ENCODE measurements around the gene RPTOR.
A peak's percentile ranks its signal among the peaks of the same experiment; 100 is the strongest.

RPTOR gene

GRCh38 chr17:80982426-80982974 is 437.9 kb downstream of the RPTOR start:
- Histone ChIP-seq H2BK5ac (ENCODE audit: low read length) (no peak overlapping the region), H2BK15ac (replicated peaks; ENCODE audit: low read depth) (no peak overlapping the region), H3K79me1 (ENCODE audit: low read length) (no peaks in the 10 kb centered on the region), H3K18ac (ENCODE audit: low read length) (no peak overlapping the region), H3K4ac (ENCODE audit: low read depth, low read length) (no peak overlapping the region), H3K79me2 (ENCODE audit: control insufficient read depth, insufficient read depth, low read length) (no peaks in the 10 kb centered on the region), H3K4me1 (ENCODE audit: control insufficient read depth, low read depth, low read length) (no peaks in the 10 kb centered on the region), H2BK120ac (ENCODE audit: low read depth, low read length) (no peak overlapping the region), H2AK5ac (ENCODE audit: low read length) (no peak overlapping the region), H3K4me2 (ENCODE audit: low read length) (no peak overlapping the region), H3K27ac (ENCODE audit: low read depth, low read length) (no peak overlapping the region), H3K56ac (ENCODE audit: low read length) (peak overlapping the region; percentile 49), H4K5ac (ENCODE audit: low read length) (no peak overlapping the region), H3K9ac (ENCODE audit: low read length) (no peak overlapping the region), H3K27me3 (ENCODE audit: insufficient read depth, low read length, poor library complexity) (no peaks in the 10 kb centered on the region), H4K8ac (ENCODE audit: low read depth, low read length) (no peak overlapping the region), H3K23ac (ENCODE audit: low read length) (no peak overlapping the region), H3K36me3 (ENCODE audit: control insufficient read depth, insufficient read depth, low read length) (no peaks in the 10 kb centered on the region), H3K4me3 (ENCODE audit: low read length) (no peak overlapping the region)
- no CpG with 5 or more reads among the region's 17 CpGs for WGBS (ENCODE audit: extremely low coverage, insufficient coverage, low lambda C conversion rate)
- no peak for DNase-seq

GRCh38 chr17:80983545-80983944 is 438.9 kb downstream of the RPTOR start:
- no peak overlapping the region for H4K8ac ChIP-seq (ENCODE audit: low read depth, low read length)
- H3K27me3 ChIP-seq (ENCODE audit: insufficient read depth, low read length, poor library complexity) = no peaks in the 10 kb centered on the region
- no peak overlapping the region for H3K23ac ChIP-seq (ENCODE audit: low read length)
- H3K36me3 ChIP-seq (ENCODE audit: control insufficient read depth, insufficient read depth, low read length) = no peaks in the 10 kb centered on the region
- H3K79me2 ChIP-seq (ENCODE audit: control insufficient read depth, insufficient read depth, low read length) = no peaks in the 10 kb centered on the region
- H3K79me1 ChIP-seq (ENCODE audit: low read length) = no peaks in the 10 kb centered on the region
- no CpG with 5 or more reads among the region's 17 CpGs for WGBS (ENCODE audit: extremely low coverage, insufficient coverage, low lambda C conversion rate)
- no peak overlapping the region for H2BK15ac ChIP-seq (replicated peaks; ENCODE audit: low read depth)
- H3K4me3 ChIP-seq (ENCODE audit: low read length) = no peak overlapping the region
- no peak overlapping the region for H3K18ac ChIP-seq (ENCODE audit: low read length)
- DNase-seq = no peak
- no peak overlapping the region for H2BK5ac ChIP-seq (ENCODE audit: low read length)
- no peaks in the 10 kb centered on the region for H3K4me1 ChIP-seq (ENCODE audit: control insufficient read depth, low read depth, low read length)
- H3K4me2 ChIP-seq (ENCODE audit: low read length) = no peak overlapping the region
- no peak overlapping the region for H3K27ac ChIP-seq (ENCODE audit: low read depth, low read length)
- H3K4ac ChIP-seq (ENCODE audit: low read depth, low read length) = no peak overlapping the region
- no peak overlapping the region for H3K56ac ChIP-seq (ENCODE audit: low read length)
- no peak overlapping the region for H2AK5ac ChIP-seq (ENCODE audit: low read length)
- no peak overlapping the region for H4K5ac ChIP-seq (ENCODE audit: low read length)
- no peak overlapping the region for H2BK120ac ChIP-seq (ENCODE audit: low read depth, low read length)
- H3K9ac ChIP-seq (ENCODE audit: low read length) = no peak overlapping the region

GRCh38 chr17:80984749-80985148 is 440.1 kb downstream of the RPTOR start:
- H2BK120ac ChIP-seq (ENCODE audit: low read depth, low read length) = no peak overlapping the region
- no peak overlapping the region for H3K27ac ChIP-seq (ENCODE audit: low read depth, low read length)
- H4K5ac ChIP-seq (ENCODE audit: low read length) = no peak overlapping the region
- no peak overlapping the region for H3K4me3 ChIP-seq (ENCODE audit: low read length)
- H2AK5ac ChIP-seq (ENCODE audit: low read length) = no peak overlapping the region
- H3K36me3 ChIP-seq (ENCODE audit: control insufficient read depth, insufficient read depth, low read length) = no peaks in the 10 kb centered on the region
- no peak overlapping the region for H3K4me2 ChIP-seq (ENCODE audit: low read length)
- no CpG with 5 or more reads among the region's 7 CpGs for WGBS (ENCODE audit: extremely low coverage, insufficient coverage, low lambda C conversion rate)
- H3K79me1 ChIP-seq (ENCODE audit: low read length) = no peaks in the 10 kb centered on the region
- no peak overlapping the region for H3K9ac ChIP-seq (ENCODE audit: low read length)
- H3K27me3 ChIP-seq (ENCODE audit: insufficient read depth, low read length, poor library complexity) = no peaks in the 10 kb centered on the region
- H3K79me2 ChIP-seq (ENCODE audit: control insufficient read depth, insufficient read depth, low read length) = no peaks in the 10 kb centered on the region
- H3K23ac ChIP-seq (ENCODE audit: low read length) = no peak overlapping the region
- no peak overlapping the region for H2BK5ac ChIP-seq (ENCODE audit: low read length)
- H2BK15ac ChIP-seq (replicated peaks; ENCODE audit: low read depth) = no peak overlapping the region
- peak; percentile 98 for DNase-seq
- H3K4me1 ChIP-seq (ENCODE audit: control insufficient read depth, low read depth, low read length) = no peaks in the 10 kb centered on the region
- no peak overlapping the region for H3K56ac ChIP-seq (ENCODE audit: low read length)
- H3K4ac ChIP-seq (ENCODE audit: low read depth, low read length) = no peak overlapping the region
- no peak overlapping the region for H3K18ac ChIP-seq (ENCODE audit: low read length)
- no peak overlapping the region for H4K8ac ChIP-seq (ENCODE audit: low read depth, low read length)

- Histone ChIP-seq H2AK5ac (ENCODE audit: low read length) (no peak overlapping the region), H3K79me2 (ENCODE audit: control insufficient read depth, insufficient read depth, low read length) (no peaks in the 10 kb centered on the region), H2BK15ac (replicated peaks; ENCODE audit: low read depth) (no peak overlapping the region), H2BK120ac (ENCODE audit: low read depth, low read length) (no peak overlapping the region), H3K9ac (ENCODE audit: low read length) (no peak overlapping the region), H2BK5ac (ENCODE audit: low read length) (no peak overlapping the region), H3K4me3 (ENCODE audit: low read length) (no peak overlapping the region), H3K79me1 (ENCODE audit: low read length) (no peaks in the 10 kb centered on the region), H4K8ac (ENCODE audit: low read depth, low read length) (no peak overlapping the region), H3K56ac (ENCODE audit: low read length) (no peak overlapping the region), H3K18ac (ENCODE audit: low read length) (no peak overlapping the region), H3K36me3 (ENCODE audit: control insufficient read depth, insufficient read depth, low read length) (no peaks in the 10 kb centered on the region), H4K5ac (ENCODE audit: low read length) (no peak overlapping the region), H3K23ac (ENCODE audit: low read length) (no peak overlapping the region), H3K4me1 (ENCODE audit: control insufficient read depth, low read depth, low read length) (no peaks in the 10 kb centered on the region), H3K27me3 (ENCODE audit: insufficient read depth, low read length, poor library complexity) (no peaks in the 10 kb centered on the region), H3K4ac (ENCODE audit: low read depth, low read length) (no peak overlapping the region), H3K4me2 (ENCODE audit: low read length) (no peak overlapping the region), H3K27ac (ENCODE audit: low read depth, low read length) (no peak overlapping the region)
- DNase-seq = no peak
- no CpG with 5 or more reads among the region's 7 CpGs for WGBS (ENCODE audit: extremely low coverage, insufficient coverage, low lambda C conversion rate)
Observed at GRCh38 chr17:80986046-80986445, 441.4 kb downstream of the RPTOR start.

- no peak overlapping the region for H3K4me3 ChIP-seq (ENCODE audit: low read length)
- WGBS (ENCODE audit: extremely low coverage, insufficient coverage, low lambda C conversion rate) = no CpG with 5 or more reads among the region's 18 CpGs
- no peak overlapping the region for H2BK5ac ChIP-seq (ENCODE audit: low read length)
- no peak overlapping the region for H3K56ac ChIP-seq (ENCODE audit: low read length)
- H3K4me2 ChIP-seq (ENCODE audit: low read length) = no peak overlapping the region
- H3K36me3 ChIP-seq (ENCODE audit: control insufficient read depth, insufficient read depth, low read length) = no peaks in the 10 kb centered on the region
- H3K4ac ChIP-seq (ENCODE audit: low read depth, low read length) = no peak overlapping the region
- H3K23ac ChIP-seq (ENCODE audit: low read length) = no peak overlapping the region
- H2AK5ac ChIP-seq (ENCODE audit: low read length) = no peak overlapping the region
- H3K79me1 ChIP-seq (ENCODE audit: low read length) = no peaks in the 10 kb centered on the region
- no peak overlapping the region for H2BK120ac ChIP-seq (ENCODE audit: low read depth, low read length)
- no peak for DNase-seq
- H3K9ac ChIP-seq (ENCODE audit: low read length) = no peak overlapping the region
- no peak overlapping the region for H3K18ac ChIP-seq (ENCODE audit: low read length)
- no peaks in the 10 kb centered on the region for H3K27me3 ChIP-seq (ENCODE audit: insufficient read depth, low read length, poor library complexity)
- H4K8ac ChIP-seq (ENCODE audit: low read depth, low read length) = no peak overlapping the region
- no peak overlapping the region for H3K27ac ChIP-seq (ENCODE audit: low read depth, low read length)
- H3K4me1 ChIP-seq (ENCODE audit: control insufficient read depth, low read depth, low read length) = no peaks in the 10 kb centered on the region
- H2BK15ac ChIP-seq (replicated peaks; ENCODE audit: low read depth) = no peak overlapping the region
- no peak overlapping the region for H4K5ac ChIP-seq (ENCODE audit: low read length)
- H3K79me2 ChIP-seq (ENCODE audit: control insufficient read depth, insufficient read depth, low read length) = no peaks in the 10 kb centered on the region
Observed at GRCh38 chr17:80986816-80987475, 442.3 kb downstream of the RPTOR start.

All from mesendoderm (in vitro differentiated cells).